Ecto neural progenitor cell (in vitro differentiated cells): ENCODE results near the gene ARSI.

Experiments used
- DNase-seq: peaks from one replicate; pipeline ENCODE4 v3.0.0-alpha.2; 2018; ENCODE audit warnings: low spot score

The ARSI gene

DNA sequence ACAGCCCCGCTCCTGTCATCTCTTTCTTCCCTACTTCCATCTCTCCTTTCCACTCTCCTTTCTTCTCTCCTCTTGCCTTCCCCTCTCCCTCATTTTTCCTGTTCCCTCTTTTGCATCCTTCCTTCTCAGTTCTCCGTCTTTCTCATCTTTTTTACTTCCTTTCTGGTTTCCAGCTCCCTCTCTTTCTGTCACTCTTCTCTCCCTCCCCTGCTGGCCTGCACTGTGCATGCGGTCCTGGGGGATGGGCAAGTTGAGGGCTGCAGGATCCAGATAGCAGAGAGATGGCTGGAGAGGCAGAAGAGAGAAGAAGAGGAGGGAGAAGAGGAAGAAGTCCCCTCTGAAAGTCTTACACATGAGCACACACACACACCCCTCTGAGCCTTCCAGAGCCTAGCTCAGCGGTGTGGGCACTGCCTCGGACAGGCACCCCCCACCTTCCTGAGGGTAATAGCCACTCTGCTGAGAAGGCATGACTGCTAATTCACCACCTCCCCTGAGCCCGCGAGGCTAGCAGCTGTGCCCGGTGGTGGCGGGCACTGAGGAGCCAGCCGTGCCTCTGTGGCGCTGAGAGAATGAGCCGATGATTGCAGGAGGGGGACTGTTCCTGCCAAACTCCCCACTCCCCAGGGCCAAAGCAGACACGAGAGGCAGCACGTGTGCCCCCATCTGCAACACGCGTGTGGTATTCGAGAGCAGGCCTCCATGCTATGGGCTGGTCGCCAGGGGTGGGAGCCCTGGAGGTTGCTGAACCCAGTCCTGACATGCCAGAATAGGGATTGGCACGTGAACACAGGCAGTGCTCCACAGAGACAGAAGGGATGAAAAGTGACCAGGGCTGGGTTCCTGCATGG is 9.4 kb downstream of the ARSI start:
- no peak for DNase-seq

DNA sequence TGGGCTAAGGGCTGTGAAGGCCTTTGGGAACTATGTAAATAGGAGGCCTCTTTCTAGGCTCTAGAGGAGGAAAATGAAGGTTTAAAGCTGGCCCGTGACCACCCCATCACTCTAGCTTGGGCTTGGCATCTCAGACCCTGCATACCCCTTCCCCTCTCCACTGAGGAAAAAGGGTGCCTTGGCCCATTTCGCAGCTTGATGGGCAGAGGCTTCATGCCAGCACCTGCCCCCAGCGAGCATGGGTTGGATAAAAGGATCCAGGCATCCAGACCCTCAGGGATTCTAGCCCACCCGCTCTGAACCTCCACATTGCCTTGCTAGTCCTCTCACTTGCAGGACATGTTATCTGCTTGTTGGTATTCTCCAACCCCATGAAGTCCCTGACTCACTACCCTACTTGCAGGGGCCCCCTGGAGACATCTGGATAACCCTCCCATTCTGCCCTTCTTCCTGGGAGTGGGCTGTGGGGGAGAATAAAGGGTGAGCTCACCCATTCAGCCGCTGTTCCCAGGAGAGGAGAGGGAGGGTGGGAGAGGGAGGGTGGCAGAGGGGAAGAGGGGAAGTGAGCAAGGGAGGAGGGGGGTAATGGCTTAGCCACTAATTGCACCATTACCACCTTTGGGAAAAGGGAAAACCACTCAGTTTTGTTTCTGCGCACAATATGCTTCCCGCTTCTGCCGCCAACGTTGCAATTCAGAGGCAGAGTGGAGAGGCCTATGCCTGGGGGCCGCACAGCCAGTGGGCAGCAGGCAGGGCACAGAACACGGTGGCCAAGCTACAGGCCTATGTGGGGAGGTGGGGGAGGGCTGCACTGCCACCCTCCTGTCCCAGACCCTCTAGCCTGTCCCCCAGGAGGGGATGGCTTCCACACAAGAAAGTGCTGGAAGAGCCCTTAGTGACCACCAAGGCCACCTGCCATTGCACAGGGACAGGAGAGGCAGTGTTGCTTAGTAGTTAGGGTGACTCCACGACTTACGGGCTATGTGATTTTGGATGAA is 11.0 kb downstream of the ARSI start:
- no peak for DNase-seq

DNA sequence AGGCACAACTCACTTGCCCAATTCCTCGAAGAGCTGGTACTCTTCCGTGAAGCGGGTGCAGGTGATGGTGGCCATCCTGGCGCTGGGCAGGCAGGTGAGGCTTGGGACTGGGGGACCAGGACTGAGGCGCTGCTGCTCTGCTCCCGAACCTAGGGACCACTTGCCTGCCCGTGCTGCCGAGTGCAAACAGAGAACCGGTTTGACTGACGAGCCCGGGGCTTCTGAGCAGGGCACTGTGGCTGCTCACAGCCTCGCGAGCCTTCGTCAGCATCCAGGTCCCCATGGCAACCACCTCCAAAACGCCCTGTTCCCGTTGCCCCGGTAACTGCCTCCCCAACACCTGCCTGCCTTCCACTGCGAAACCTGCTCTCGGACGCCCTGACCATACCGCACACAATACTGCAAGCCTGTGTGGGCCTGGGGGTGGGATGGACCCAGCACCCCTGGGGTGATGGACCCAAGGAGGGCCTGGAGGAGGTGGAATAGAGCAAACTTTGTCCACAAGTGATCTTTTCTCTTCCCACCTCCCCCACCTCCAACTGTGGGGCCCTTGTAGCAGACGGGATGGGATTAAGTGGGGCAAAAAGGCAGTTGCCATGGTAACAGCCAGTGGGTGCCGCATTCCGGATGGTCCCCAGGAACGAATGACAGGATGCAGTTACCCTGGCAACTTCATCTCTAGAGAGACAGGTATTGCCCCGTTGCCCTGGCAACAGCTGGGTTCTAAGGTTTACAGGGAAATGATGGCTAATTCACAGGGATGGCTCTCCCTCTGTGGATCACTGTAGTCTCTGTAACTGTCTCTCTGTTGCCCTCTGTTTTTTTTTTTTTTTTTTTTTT is 12.9 kb downstream of the ARSI start, which contains the start of gene CAMK2A:
TSS of gene CAMK2A (minus strand) at position 223 of the 840 bp plus-strand sequence. CDS start at position 75, 148 bp downstream.
- peak; percentile 79 for DNase-seq

DNA sequence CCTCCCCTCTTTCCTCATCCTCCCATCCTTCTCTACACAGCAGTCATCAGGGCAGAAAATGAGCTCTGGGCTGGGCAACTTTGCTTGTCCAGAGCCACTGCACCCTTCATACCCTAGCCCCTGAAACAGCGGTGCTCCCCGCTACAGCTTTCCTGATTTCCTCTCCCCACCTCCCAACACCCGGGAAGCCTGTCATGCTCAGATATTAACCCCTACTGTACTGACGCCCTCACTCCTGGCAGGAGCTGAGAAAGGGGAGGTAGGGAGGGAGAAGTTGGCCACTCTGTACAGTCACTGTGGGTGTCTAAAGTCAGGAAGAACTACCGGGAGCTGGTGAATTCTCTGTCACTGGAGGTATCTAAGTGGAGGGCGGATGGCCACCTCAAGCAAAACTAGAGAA is 13.9 kb downstream of the ARSI start:
- DNase-seq = no peak

DNA sequence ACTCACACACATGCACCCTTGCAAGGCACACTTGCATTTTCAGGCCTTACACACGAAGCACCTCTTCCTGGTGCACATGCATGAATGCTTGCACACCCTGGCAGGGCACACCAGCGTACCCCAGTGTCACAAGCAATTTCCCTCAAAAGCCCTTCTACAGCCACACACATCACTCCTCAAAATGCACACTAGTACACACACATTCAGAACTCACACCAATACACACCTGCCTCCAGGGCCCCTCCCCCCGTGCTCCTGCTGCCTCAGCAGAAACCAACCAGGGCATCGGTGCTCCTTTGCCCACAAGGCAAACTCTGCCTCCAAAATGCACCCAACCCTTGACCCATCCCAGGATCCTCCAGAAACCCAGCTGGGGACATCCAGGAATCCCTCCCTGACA is 14.3 kb downstream of the ARSI start:
- DNase-seq = no peak

DNA sequence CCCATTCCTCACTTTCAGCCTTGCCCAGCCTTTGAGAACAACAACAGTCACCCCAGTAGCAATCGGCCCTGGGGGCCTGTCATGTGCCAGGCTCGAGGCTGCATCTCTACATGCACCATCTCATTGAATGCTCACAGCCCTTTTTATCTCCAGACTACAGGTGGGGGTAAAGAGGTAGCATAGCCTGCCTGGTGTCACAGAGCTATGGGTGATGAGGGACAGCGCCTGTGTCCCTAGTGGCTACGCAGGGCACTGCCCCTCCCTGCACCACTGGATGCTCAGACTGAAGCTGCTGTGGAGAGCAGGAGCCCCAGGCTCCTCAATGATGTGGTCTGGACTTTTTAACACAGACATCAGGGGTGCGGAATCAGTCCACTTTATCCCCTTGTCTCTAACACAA is 15.9 kb downstream of the ARSI start:
- peak; percentile 69 for DNase-seq

DNA sequence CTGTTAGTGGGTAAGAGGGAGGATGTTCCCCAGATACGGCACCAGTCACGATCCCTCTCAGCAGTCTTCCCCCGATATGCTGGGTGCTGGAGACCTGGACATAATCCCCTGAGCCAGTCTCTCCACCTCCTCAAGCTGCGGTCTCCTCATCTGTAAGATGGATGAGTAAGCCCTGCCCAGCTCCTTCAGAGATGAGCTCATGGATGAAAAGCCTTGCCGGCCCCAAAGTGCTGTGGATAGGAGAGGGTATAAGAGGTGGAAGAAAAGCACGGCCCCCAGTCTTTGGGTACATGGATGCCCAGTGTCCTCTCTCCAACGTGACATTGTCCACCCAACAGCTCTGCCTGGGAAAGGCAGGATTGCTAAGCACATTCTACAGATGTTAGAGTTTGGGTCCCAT is 17.6 kb downstream of the ARSI start:
- DNase-seq = no peak

DNA sequence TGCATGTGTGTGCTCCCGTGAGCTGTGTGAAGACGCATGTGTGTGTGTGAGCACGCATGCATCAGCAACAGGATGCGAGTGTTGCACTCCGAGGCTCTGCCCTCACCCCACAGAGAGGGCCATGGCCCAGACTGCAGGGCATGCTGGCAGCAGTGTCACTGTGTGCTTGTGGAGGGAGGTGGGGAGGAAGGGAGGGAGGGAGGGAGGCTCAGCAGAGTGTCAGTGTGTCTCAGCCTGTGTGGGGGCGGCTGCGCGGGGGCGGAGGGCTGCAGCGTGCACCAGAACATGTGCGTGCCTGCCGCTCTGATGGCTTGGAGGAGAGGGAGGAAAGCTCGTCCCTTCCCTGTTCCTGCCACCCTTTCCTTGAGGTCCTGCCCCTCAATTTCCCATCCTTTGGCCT is 18.4 kb downstream of the ARSI start:
- DNase-seq = no peak

DNA sequence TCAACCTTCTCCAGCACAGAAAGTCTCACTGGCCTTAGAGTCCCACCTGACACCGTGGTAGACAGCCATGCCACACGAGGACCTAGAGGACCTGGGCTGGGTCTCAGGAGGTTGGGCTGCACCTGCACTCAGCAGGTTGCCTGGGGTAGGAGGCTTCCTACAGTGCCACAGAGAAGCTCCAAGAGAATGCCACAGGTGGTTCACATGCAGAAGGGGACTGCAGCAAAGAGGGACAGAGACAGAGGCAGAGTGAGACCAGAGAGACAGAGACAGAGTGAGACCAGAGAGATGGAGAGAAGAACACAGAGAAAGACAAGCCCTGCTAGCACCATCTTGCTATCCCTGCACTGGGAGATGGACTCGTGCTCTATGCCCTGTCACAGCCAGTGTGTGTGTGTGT is 18.8 kb downstream of the ARSI start:
- DNase-seq = no peak

DNA sequence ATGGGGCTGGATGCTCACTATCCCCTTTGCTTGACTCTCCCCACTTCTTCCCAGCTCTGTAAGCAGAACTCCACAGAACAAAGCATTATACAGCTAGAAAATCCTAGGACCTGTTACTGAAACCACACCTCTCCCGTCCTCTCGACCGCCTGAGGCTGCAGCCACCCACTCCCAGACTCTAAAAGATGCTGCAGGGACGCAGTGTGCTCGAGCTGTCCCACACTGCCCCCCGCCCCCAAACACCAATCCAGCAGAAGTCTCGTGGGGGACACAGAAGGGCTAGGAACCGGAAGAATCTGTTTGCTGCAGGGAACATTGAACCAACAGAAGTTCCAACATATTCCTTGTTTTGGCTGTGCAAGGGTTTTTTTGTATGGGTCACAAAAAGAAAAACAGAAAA is 20.7 kb downstream of the ARSI start:
- no peak for DNase-seq

DNA sequence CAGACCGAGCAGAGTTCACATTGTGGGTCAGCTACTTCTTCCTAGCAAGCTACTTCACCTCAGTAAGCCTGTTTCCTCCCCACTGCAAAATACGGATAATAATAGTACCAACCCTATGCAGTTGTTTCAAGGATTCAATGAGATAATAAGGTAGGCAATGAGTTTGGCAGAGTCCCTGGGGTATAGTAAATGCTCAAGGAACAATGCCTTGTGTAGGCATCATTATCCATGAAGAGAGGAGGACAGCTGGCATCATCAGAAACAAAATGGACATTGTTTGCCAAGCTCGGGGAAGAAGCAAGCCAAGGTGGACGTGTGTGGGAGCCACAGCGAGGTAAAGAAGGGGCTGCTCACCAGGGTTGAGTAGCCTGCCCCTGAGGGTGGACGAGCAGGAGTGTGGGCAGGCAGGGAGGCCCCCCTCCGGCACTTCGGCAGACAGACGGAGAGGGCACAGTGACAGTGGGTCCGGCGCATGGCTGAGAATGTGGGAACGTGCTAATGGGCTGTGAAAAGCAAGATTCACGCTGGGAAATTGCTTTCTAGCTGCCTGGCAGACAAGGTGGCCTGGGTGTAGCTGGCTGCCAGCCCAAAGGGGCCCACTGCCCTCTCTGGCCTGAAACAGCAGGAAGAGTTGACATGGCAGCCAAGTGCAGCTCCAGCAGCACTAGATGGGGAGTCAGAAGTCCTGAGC is 23.2 kb downstream of the ARSI start:
- no peak for DNase-seq

DNA sequence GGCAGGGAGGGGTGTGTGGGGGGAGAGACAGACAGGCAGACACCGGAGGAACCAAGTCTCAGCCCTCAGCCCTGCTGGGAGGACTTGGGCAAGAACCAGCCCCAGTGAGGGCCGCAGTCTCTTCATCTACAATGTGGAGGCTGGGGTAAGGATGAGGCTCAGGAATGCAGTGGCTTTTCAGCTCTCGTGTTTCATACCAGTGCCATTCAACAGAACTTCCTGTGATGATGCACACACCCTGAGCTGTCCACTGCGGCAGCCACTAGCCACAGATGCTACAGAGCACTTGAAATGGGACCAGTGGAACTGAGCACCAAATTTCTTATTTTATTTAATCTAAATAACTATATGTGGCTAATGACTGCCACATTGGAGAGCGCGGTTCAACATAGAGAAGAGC is 23.8 kb downstream of the ARSI start:
- no peak for DNase-seq

DNA sequence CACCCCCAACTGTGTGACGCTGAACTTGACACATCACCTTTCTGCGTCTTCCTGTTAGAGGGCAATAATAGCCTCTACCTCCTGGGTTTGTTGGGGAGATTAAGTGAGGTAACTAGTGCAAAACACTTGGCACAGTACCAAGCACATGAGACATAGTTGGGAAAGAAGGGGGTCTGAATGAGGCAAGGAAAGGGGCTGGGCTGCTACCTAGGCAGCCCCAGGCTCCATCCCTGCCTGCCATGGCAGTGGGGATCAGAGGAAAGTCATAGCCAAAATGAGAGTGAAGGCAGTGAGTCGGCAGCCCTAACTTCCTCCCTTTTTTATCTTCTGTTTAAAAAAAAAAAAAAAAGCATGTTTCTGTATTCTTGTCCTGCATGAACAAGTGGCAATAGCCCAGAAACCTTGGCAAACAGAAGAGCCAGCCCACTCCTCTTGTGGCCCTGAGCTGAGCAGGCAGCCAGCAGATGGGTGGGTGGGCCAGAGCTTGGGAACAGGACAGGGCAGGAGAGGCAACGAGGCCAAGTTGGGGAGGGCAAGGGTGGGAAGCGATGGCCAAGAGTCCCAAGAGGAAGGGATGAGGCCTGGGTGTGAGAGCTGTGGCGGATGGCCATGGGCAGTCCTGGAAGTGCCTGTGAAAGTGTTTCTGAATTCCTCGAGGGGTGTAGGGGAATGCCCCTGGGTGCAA is 24.5 kb downstream of the ARSI start:
- DNase-seq = no peak

DNA sequence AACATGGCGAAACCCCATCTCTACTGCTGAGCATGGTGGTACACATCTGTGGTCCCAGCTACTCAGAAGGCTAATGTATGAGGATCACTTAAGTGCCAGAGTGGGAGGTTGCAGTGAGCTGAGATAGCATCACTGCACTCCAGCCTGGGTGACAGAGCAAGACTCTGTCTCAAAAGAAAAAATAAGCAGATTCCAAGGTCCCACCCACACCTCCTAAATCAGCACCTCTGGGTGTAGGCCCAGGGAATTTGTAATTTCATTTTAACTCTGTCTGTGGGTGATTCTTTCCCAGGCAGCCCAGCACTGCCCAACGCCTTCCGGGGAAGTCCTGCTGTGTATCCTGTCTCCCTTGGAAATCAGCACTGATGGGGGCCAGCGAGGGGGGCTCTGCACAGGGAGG is 25.7 kb downstream of the ARSI start:
- DNase-seq = no peak

DNA sequence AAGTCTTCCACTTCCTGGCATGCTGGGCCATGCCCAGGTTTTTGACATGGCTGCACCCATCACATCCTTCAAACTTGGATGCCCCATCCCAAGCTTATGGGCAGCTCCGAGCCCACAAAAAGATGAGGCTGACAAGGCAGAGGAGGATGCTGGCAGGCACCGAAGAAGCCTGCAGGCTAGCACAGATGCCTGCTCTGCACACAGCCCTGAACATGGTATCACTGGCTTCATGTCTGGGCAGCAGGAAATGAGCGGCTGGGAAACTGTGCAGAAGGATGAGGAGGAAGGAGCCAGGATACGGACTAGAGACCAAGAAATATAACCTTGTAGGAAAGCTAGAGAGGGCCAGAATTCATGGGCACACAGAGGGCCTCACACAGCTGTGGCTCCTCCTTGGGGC is 27.9 kb downstream of the ARSI start:
- DNase-seq = no peak

DNA sequence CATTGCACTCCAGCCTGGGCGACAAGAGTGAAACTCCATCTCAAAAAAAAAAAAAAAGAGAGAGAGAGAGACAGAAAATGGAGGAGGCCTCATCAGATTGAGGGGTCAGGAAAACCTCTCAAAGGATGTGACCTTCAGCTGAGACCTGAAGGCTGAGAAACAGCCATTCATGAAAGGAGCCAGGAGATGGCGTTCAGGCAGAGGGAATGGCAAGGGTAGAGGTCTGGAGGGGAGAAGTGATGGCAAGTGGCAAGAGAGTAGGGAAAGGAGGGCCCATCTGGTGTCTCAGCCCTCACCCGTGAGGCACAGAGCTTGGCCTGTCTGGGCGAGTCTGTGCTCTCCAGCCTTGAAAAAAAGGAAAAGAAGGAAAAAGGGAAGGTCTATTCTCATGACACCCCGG is 30.2 kb downstream of the ARSI start:
- DNase-seq = peak; percentile 68

DNA sequence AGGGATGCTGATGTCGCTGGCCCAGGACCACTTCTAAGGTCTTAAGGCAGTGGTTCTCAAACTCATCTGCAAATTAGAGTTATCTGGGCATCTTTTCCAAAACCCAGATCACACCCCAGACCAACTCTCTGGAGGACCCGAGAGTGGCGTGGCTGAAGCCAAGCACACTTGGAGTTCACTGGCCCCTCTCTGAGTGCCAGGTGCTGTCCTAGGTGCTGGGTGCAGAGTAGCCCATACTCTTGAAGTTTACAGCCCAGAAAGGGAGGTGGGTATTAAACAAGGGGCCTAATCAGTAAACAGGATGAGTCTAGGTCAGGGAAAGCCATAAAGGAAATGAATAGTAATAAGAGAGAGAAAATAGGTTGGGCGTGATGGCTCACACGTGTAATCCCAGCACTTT is 30.8 kb downstream of the ARSI start:
- no peak for DNase-seq

DNA sequence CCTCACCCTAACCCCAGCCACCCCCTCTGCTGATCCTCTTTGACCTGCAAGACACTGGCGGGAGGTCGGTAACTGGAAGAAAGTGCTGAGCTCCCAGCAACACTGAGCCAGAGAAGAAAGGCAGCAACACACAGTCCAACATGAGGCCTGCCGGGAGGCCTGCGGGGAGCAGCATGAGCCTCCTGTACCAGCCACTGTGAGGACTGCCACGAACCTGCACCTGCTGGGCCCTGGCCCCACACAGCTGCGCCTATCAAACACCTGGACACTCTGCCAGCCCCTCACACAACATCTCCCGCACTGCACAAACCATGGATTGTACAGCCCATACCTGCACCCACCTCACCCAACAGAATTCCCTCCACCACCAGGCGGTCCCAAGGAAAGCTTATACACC is 31.4 kb downstream of the ARSI start:
- no peak for DNase-seq

DNA sequence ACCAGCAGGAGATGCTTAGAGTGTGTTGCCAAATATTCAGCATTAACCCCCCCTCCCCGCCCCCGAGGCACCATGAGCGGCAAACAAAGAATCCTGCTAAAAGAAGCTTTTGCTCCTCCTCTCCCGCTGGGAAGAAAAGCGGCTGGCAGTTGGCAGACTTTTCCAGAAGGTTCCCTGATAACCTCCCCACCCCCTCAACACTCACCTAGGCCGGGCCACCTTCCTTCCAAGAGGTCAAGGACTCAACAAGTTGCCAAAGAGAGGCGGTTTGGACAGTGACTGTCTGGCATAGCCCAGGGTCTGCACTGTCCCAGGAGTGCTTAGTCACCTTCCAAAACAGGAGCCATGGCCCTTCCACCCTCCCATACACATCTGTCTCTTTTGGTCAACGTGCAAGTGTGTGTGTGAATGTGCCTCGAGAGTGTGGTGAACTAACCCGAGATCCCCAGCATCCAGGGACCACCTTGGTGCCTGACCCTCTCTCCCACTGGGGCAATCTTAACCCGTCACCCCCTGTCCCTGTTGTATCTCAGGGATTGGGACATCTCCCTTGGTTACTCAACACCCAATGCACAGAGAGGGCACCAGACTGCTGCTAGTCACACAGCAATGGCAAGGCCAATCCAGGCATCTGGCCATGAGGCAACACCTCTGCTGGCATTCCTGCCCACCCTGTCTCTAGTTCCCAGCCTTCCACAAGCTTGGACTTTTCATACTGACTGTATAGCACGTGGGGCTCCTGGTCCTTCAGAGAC is 32.0 kb downstream of the ARSI start:
- DNase-seq = no peak

DNA sequence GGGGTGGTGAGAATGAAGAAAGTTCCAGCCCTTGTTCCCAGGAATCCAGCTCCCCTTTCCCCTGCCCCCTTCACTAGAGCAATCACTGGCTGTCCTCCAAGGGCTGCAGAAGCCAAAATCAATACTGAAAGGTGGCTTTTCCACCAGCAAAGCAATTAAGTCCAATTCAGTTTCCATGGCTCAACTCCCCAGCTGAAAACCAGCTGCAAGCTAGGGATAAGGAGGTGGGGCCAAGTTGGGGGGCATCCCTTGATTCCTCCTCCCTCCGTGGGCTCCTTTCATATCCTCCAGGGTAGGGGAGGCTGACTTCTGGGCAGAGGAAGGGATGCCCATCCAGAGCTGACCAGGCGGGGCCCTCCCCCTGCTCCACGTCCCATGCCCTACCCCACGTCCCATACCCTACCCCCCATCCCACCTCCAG is 35.8 kb downstream of the ARSI start:
- DNase-seq = no peak
